IPS-11a (cell line): Measurements from ENCODE around the gene NARF.

Experiments used
- H3K4me3 ChIP-seq: one replicate; pipeline ENCODE4 v1.5.1; 2013; ENCODE audit warnings: low read depth, low read length, control low read depth

The NARF gene

GRCh38 chr17:82433560-82434215, 24.9 kb upstream of the NARF start:
- H3K4me3 ChIP-seq: no peak overlapping the region

- no peak overlapping the region for H3K4me3 ChIP-seq
These were observed 24.4 kb upstream of the NARF start for GRCh38 chr17:82434216-82434565.

- no peak overlapping the region for H3K4me3 ChIP-seq
These were observed 23.4 kb upstream of the NARF start for GRCh38 chr17:82435103-82435502.

- H3K4me3 ChIP-seq: no peak overlapping the region
These were observed 22.6 kb upstream of the NARF start for GRCh38 chr17:82435601-82436583.

- no peak overlapping the region for H3K4me3 ChIP-seq
These were observed 21.8 kb upstream of the NARF start for GRCh38 chr17:82436601-82437324.

GRCh38 chr17:82437325-82437668, 21.2 kb upstream of the NARF start:
- no peak overlapping the region for H3K4me3 ChIP-seq

GRCh38 chr17:82438401-82439193, 19.9 kb upstream of the NARF start:
- H3K4me3 ChIP-seq: no peak overlapping the region

- H3K4me3 ChIP-seq: no peak overlapping the region
These were observed 19.2 kb upstream of the NARF start for GRCh38 chr17:82439194-82439828.

GRCh38 chr17:82439829-82440365, 18.6 kb upstream of the NARF start:
- H3K4me3 ChIP-seq: no peak overlapping the region

- no peak overlapping the region for H3K4me3 ChIP-seq
These were observed 18.0 kb upstream of the NARF start for GRCh38 chr17:82440469-82440981.

GRCh38 chr17:82440991-82441627, 17.4 kb upstream of the NARF start:
- no peak overlapping the region for H3K4me3 ChIP-seq

GRCh38 chr17:82441691-82442487, 16.7 kb upstream of the NARF start:
- no peak overlapping the region for H3K4me3 ChIP-seq

GRCh38 chr17:82442643-82443464, 15.7 kb upstream of the NARF start:
- H3K4me3 ChIP-seq: no peak overlapping the region

GRCh38 chr17:82443465-82444283, 14.9 kb upstream of the NARF start:
- H3K4me3 ChIP-seq: no peak overlapping the region

GRCh38 chr17:82444284-82444893, 14.2 kb upstream of the NARF start:
- no peak overlapping the region for H3K4me3 ChIP-seq

- no peak overlapping the region for H3K4me3 ChIP-seq
These were observed 13.5 kb upstream of the NARF start for GRCh38 chr17:82444941-82445521.
